Measurements from ENCODE around the gene PRR15.

PRR15 gene

DNA sequence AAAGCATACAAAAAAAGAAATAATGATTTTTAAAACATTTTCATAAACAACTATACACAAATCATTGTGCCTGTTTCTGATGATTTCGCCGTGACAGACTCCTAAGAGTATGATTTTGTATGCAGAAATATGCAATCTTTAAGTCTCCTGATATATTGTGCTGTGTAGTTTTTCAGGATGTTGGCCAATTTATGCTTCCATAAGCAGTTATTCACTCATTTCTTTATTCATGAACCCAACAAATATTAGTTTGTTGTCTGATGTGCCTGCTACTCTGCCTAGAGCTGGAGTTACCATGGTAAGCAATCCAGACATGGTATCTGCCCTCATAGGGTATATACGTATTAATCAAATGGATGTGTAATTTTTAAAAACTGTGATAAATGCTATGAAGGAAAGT, 40.4 kb downstream of the PRR15 start:
- DNase-seq (ENCODE audit: low spot score): no peak
- TF ChIP-seq, protein P1, sequence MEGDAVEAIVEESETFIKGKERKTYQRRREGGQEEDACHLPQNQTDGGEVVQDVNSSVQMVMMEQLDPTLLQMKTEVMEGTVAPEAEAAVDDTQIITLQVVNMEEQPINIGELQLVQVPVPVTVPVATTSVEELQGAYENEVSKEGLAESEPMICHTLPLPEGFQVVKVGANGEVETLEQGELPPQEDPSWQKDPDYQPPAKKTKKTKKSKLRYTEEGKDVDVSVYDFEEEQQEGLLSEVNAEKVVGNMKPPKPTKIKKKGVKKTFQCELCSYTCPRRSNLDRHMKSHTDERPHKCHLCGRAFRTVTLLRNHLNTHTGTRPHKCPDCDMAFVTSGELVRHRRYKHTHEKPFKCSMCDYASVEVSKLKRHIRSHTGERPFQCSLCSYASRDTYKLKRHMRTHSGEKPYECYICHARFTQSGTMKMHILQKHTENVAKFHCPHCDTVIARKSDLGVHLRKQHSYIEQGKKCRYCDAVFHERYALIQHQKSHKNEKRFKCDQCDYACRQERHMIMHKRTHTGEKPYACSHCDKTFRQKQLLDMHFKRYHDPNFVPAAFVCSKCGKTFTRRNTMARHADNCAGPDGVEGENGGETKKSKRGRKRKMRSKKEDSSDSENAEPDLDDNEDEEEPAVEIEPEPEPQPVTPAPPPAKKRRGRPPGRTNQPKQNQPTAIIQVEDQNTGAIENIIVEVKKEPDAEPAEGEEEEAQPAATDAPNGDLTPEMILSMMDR (conservative IDR thresholded peaks at IDR 0.05; ENCODE audit: low read depth): no peak
- no peak overlapping the region for H3K27ac ChIP-seq
- ChIA-PET CTCF (interaction anchor here (0.6 to 0.7 kb wide), 2 partner anchors 16 to 33 kb away, joined by 3 to 5 read pairs; no protein-coding TSS in a partner anchor), POLR2A (ENCODE audit: low non-redundant PET) (no interaction called here)

DNA sequence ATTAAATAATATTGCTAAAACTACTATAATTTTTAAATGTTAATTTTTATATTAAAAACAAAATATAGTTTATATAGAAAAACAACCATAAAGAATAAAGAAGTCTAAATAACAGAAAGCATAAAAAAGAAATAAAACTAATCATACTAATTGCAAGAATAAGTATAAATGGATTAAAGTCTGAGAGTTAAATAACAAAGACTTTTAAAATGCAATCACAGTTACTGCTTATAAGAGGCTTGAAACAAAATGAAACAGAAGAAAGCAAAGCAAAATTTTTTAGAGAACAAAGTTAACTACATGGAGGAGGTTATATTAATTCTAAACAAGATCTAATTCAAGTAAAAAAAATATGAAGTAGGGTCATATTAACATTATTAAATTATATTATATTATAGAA, 41.1 kb downstream of the PRR15 start:
- no peak overlapping the region for H3K27ac ChIP-seq
- no peak for DNase-seq (ENCODE audit: low spot score)
- CTCF ChIA-PET: interaction anchor here (0.6 kb wide), 1 partner anchor 39 kb away, joined by 3 read pairs; no protein-coding TSS in a partner anchor
- TF ChIP-seq, protein P1 (conservative IDR thresholded peaks at IDR 0.05; ENCODE audit: low read depth): no peak
- POLR2A ChIA-PET (ENCODE audit: low non-redundant PET): no interaction called here

DNA sequence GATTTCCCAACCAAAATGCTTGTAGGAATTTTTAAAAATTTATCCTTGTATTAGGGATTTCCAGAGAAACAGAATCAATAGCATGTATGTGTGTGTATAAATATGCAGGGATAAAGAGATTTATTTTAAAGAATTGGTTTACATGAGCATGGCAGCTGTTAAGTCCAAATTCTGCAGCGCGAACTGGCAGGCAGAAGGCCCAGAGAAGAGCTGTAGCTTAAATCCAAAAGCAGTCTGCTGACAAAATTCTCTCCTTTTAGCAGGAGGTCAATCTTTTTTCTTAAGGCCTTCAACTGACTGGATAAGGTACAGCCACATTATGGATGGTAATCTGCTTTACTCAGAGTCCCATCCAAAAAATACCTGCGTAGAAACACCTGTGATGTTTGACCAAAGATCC, 42.0 kb downstream of the PRR15 start:
- H3K27ac ChIP-seq: no peak overlapping the region
- TF ChIP-seq, protein P1 (conservative IDR thresholded peaks at IDR 0.05; ENCODE audit: low read depth): no peak
- ChIA-PET POLR2A (ENCODE audit: low non-redundant PET) (no interaction called here), CTCF (interaction anchor here (0.6 to 1.0 kb wide), 3 partner anchors 123 to 978 kb away, joined by 3 read pairs; no protein-coding TSS in a partner anchor)
- DNase-seq (ENCODE audit: low spot score): no peak

DNA sequence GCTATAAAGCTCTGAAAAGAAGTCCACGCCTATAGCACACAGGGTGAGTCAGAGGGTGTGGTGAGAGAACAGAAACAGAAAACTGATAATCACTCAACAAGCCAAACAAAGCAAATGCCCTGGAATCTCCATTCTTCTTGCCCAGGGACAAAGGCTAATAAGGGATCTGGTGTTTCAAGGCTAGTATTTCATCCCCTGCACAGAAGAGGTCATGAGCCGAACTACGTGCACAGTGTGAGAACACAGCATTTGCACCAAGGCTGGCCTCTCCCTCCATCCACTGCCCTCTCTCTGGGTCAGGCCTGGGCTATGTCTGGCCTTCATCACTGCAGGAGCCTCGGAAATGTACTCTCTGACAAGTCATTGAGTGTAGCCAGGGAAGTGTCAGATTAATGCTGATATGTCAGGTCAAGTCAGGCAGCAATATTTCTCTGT, 42.7 kb downstream of the PRR15 start:
- TF ChIP-seq, protein P1 (conservative IDR thresholded peaks at IDR 0.05; ENCODE audit: low read depth): no peak
- H3K27ac ChIP-seq: peak overlapping the region; percentile 90
- peak; percentile 78 for DNase-seq (ENCODE audit: low spot score)
- ChIA-PET CTCF (interaction anchor here (0.6 to 1.0 kb wide), 3 partner anchors 124 to 979 kb away, joined by 3 read pairs; no protein-coding TSS in a partner anchor), POLR2A (ENCODE audit: low non-redundant PET) (no interaction called here)

DNA sequence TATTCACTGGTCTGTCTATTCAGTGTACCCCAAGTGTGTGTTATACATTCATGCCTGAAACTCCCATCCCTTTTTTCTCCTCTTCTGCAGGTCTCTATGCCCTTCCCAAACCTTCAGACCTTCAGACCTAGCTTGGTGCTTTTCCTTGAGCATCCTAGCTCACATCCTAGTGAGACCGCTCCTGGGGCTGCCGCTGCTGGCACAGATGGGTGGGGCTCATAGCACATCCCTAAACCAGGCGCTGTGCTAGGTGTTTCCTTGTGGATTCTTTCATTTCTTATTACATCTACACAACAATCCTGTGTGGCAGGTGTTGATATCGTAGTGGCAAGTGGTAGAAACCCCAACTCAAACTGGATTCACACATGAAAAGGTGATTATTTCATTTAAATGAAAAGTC, 43.2 kb downstream of the PRR15 start:
- DNase-seq (ENCODE audit: low spot score): no peak
- POLR2A ChIA-PET (ENCODE audit: low non-redundant PET): no interaction called here
- CTCF ChIA-PET: no interaction called here
- H3K27ac ChIP-seq: peak overlapping the region; percentile 90
- TF ChIP-seq, protein P1 (conservative IDR thresholded peaks at IDR 0.05; ENCODE audit: low read depth): no peak

DNA sequence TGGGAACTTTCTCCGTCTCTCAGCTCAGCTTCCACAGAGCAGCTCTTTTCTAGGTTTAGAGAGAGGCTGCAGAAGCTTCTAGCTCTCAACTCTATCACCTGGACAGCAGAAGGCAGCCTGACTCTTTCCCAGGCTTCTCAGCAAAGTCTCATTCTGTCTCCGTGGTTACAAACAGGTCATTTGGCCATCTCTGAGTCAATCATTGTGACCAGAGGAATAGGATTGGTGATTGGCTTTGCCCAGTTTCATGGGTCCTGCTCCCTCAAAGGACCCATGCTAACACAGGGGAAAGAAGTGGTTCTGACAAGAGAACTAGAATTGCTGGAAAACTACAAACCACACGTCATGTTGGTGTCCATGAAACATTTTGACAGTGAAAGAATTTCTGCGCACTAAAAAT, 43.6 kb downstream of the PRR15 start:
- CTCF ChIA-PET: interaction anchor here (0.6 kb wide), 1 partner anchor 70 kb away, joined by 3 read pairs; no protein-coding TSS in a partner anchor

More for the DNA sequence above, 43.6 kb downstream of the PRR15 start:
- TF ChIP-seq, protein P1 (conservative IDR thresholded peaks at IDR 0.05; ENCODE audit: low read depth): no peak
- peak overlapping the region; percentile 90 for H3K27ac ChIP-seq
- POLR2A ChIA-PET (ENCODE audit: low non-redundant PET): no interaction called here
- DNase-seq (ENCODE audit: low spot score): no peak

Data from RWPE1 (cell line).